Measurements from ENCODE around the gene NCEH1.

GRCh38 chr3:172604895-172605646 is 105.8 kb downstream of the NCEH1 start:
- TF ChIP-seq POLR2A (IDR thresholded peaks at IDR 0.05): no peak
- TF ChIP-seq CTCF (IDR thresholded peaks at IDR 0.05): no peak
